Dermis microvascular lymphatic vessel endothelial cell (primary cell): ENCODE measurements around the gene CALHM2. TPM values are rescaled to one million over a fixed set of nuclear protein-coding genes. Genes with fewer than 3 reads are reported as not detected.

ENCODE experiments used
- DNase-seq, 2 donors: peaks; one replicate each; pipeline versions ENCODE4 v3.0.0 to v3.0.0-alpha.2; 2010; ENCODE audit warnings: low read depth in 2 of 2
- total RNA-seq: library from RNA; depleted of rRNA; stranded (reverse); fragments of >200 nt; gene quantifications from 2 replicates; pipeline ENCODE4 v1.2.1, GENCODE V29; 2014

CALHM2 gene
- total RNA-seq, 1 donor from 2014 or later, result 16.0 TPM

DNA sequence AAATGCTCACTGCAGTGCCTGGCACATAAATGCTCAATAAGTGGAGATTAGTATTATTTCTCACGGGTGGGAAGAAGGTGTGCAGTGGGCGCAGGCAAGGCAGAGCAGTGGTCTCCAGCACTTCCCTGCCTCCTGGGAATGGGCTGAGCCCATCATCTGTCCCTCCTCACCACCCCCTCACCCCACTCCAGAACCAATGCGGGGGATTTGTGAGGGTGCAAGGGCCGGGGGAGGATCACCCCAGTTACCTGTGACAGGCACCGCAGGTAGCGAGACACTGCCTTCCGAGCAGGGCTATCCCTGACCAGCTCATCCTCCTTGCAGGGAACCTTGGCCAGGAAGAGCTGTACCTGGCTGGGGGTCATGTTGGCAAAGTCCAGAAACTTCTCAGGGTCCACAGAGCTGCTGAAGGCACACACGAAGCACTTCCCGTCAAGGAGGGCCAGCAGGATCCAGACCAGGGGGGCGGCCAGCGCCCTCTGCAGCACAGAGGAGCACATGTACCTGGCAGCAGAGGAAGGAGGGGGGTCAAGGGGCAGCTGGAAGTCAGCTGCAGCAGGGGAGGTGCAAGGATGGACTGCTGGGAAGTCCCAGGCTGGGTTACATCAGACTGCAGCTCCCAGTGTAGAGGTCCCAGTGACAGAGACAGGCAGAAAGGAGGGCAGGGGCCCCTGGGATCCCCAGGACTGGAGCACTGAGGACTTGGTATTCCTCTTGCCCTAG lies 24.0 kb upstream of the CALHM2 start:
- no peak for DNase-seq

DNA sequence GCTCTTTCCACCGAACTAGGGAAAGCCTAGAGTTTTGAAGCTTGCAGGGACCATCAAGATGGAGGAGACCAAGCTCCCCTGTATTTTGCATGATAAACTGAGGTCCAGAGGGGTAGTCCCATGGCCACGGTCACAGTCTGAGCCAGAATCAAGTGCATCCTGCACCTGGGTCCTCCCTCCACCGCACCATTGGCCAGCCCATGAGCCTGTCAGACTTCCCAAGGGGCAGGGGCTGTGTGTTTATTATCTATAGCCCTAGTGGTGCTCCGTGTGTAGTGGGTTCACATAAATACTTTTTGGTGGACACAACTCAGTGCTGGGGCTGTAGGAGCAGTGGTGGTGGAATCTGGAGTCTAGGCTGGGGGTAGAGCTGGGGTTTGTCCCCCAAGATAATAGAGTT lies 23.3 kb upstream of the CALHM2 start:
- DNase-seq, result no peak

DNA sequence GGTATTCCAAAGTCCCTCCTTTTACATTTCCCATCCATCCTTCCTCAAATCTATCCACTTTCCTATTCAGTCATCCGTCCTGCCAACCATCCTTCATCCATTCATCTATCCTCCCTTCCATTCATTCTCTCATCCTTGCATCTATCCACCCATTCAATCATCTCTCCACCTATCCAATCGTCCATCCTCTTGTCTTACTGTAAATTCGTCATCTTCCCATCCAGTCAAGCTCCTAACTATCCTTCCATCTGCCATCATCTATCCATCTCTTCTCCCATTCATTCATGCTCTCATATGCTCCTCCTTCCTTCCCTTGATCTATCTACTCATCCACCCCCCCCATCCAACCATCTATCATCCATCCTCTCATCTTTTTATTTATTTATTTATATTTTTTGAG lies 21.9 kb upstream of the CALHM2 start:
- no peak for DNase-seq

DNA sequence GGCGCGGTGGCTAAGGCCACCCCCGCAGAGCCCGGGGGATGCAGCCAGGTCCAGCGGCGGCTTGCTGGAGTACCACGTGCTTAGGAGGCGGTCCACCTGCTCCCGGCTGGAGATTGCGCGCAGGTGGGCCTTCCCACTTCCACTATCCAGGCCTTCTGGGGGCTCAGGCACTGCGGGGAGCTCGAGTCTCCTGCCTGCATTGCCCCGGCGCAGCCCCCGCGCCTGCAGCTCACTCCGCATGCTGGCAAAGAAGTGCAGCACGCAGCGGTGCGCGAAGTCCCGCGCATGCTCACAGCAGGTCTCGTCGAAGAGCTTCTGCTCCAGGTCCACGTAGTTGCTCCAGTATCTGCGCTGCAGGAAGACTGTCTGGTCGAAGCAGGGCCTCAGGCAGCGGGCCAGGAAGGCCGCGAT lies 21.1 kb upstream of the CALHM2 start:
- DNase-seq, result peak in 1 of 2 donors; percentile 12

DNA sequence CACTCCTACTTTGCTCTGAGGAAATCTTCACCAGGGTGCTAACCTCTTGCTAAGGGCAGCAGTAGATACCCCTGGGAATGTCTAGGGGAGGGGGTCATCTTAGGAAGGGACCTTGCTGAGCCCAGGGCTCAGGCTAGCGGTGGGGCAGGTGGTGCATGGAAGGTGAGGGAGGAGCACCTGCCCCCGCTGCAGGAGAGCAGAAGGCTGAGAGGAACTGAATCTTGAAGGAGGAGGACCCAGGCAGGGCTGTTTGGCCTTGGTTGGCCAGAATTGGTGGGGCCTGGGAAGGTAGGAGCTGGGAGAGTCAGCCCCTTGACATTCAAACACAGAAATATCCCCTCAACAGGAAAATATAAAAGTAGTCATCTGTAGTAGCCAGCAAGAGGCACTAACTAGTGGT lies 19.8 kb upstream of the CALHM2 start:
- no peak for DNase-seq

DNA sequence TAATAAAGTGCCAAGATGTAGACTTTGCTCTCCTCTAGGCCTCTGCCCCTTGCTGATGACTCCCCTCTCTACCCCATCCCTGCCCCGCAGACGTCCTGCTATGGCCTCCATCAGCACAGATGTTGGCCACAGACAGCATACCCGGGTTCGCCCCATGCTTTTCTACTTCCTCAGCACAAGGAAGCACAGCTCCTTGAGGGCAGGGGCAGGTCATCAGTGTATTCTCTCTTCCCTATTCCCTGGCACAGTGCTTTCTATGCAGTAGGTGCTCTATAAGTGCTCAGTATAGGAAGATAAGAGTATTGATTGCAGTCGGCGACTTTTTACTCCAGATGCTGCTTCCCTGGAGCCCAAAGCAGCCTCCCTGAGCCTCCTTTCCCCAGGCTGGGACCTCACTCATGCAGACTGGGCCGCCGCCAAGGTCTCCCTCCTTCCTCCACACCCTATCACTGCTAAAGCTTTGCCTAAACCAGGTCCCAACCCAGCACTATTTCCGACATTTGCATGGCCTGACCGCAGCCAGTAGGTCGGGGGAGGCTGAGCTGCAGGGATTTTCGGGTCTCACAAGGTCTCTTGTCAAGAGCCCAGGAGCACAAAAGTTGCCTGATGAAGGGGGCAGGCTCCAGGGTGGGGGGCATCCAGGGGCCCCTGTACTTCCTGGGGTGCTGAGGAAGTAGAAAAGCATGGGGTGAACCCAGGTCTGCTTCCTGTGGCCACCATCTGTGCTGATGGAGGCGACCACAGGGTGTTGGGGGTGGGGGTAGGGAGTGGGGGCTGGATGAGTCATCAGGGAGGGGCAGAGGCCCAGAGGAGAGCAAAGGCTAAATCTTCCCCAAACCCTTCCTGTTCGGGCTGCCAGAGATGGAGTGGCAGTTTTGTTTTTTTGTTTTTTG lies 18.8 kb upstream of the CALHM2 start:
- DNase-seq, result no peak

DNA sequence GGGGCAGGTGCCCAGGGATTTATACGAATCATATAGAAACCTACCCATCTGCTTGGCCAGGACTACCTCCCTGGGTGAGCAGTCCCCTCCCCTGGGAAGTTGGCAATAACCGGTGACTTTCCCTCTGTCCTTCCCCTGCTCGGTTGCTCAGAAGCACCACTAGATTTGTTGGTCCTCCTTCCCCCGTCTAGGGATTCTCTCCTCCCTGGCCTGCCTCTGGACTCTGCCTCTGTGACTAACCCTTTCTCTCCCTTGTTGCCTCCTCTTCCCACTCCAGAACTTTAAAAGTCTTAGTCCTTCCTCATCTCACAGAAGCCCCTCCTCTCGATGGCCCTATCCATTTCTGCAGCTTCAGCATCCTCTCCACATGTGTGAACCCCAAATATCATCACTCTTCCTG lies 17.0 kb upstream of the CALHM2 start:
- no peak for DNase-seq

DNA sequence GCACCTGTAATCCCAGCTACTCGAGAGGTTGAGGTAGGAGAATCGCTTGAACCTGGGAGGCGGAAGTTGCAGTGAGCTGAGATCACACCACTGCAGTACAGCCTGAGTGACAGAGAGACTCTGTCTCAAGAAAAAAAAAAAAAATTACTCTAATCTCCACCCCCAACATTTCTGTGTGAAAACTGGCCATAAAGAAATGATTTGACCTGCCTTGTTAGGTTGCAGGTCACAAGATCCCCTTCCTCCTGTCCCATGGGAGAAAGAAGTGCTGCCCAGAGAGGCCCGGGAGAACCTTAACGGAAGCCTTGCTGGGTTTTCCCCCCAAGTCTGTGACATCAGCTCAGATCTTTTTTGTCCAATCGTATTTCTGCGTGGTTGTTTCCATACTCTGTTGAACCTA lies 15.2 kb upstream of the CALHM2 start:
- no peak for DNase-seq

DNA sequence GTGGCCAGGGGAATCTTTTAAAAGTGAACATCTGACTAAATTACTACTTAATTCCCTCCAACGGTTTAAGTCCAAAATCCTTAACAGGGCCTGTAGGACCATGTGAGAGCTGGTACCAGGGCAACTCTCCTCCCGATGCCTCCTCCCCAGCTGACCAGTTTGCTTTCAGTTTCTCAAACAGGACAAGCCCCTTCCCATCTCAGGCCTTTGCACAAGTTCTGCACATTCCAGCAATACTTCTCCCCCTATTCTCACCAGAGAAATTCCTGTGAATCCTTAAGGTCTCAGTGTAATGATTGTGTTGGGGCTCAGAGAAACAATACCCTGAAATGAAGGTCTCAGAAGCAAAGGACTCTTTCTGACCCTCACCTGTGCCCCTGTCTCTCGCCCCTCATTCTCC lies 14.6 kb upstream of the CALHM2 start:
- DNase-seq, result no peak

DNA sequence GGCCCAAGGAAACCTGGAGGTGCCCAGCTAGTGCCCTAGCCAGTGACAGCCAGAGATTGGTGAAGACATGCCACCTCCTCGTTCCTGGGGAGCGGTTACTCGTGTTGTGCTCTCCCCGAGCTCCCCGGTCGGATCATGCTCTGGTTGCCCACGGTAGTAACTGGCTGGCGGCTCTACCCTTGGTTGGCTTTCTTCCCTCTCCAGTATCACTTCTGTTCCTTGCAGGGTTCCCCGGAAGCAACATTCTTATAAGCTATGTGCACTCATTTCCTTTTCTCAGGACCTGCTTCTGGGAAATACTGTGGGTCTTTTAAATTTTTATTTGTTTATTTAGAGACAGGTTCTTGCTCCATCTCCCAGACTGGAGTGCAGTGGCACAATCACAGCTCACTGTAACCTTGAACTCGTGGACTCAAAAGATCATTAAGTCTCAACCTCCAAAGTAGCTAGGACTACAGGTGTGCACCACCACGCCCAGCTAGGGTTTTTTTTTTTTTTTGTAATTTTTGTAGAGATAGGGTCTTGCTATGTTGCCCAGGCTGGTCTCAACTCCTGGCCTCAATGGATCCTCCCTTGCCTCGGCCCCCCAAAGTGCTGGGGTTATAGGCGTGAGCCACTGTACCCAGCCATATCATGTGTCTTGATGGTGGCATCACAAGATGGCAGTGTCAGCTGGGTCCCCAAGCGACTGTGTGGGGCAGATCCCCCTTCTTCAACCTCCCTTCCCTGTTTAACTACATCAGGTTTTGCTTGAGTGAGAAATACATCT lies 13.4 kb upstream of the CALHM2 start:
- DNase-seq, result no peak

DNA sequence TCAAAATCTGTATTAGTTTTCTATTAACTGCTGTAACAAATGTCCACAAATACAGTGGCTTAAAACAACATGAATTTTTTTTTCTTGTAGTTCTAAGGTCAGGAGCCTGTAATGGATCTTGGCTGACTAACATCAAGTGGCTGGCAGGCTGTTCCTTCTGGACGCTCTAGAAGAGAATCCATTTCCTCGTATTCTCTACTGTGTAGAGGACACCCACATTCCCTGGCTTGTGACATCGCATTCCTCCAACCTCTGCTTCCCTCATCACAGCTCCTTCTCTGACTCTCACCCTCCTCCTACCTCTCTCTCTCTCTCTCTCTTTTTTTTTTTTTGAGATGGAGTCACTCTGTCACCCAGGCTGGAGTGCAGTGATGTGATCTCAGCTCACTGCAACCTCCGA lies 11.3 kb upstream of the CALHM2 start:
- no peak for DNase-seq

DNA sequence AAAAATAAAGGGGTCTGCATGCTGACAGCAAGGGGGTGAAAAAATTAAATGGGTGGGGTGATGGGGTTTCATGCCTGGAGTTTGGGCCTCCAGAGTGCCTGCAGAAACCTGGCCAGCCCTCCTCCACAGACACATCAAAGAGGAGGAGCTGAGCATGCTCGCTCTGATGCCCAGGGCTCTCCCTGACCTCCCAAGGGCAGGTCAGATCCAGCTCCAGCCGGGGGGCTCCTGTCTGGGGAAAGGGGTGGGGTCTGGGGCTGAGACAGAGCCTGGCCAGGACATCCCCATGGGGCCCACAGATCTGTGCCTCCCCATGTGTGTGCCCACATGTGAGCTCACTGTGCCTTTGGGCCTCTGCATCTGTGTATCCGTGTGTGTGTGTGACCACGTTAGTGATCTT lies 7.4 kb upstream of the CALHM2 start:
- DNase-seq, result no peak

DNA sequence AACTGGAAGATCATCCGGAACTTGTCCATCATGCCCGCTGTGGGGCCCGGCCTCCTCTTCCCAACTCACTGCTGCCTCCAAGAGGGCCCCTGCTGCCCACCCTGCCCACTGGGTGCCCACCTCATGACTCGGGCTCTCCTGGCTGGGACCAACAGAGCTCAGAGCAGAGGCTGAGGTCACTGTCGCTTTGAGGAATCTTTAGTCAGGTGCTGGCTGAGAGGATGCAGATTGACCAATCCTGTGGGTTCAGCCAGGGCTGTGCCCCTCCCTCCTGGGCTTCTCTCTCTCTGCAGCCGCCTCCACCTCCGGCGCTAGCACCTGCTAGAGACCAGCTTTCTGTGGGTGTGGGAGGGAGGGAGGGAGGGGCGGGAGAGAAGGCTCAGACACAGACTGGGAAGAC lies 6.5 kb upstream of the CALHM2 start, which contains the start of gene CALHM1:
Gene CALHM1 (minus strand): TSS at position 181 of the 400 bp plus-strand sequence. CDS start 149 bp downstream, at position 32.
- DNase-seq, result no peak

DNA sequence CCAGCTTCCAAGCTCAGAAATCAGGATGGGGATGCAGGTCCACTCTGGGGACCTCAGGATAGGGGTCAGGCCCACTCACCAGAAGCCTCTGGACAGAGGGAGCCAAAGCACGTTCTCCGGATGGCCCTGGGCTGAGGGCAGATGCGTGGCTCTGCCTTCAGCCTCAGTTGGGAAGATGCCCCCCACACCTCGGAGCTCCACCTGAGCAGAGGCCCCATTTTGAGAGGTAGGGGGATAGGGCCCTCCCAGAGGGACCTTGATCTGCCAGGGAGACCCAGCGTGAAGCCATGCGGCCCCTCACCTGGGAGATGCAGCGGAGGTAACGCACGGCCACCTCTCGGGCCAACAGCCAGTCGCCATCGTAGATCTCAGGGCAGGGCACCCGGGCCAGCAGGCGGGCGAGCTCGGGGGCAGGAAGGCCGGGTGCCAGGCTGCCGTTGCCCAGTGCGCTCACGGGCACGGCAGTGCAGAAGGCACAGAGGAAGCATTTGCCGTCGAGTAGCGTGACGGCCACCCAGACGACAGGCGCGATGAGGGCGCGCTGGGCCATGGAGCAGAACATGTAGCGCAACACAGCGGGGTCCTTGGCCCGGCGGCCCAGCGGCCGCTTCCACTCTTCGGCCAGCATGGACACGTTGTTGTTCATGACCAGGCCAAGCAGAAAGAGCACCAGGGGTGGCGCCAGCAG lies 5.9 kb upstream of the CALHM2 start:
- DNase-seq, result no peak

DNA sequence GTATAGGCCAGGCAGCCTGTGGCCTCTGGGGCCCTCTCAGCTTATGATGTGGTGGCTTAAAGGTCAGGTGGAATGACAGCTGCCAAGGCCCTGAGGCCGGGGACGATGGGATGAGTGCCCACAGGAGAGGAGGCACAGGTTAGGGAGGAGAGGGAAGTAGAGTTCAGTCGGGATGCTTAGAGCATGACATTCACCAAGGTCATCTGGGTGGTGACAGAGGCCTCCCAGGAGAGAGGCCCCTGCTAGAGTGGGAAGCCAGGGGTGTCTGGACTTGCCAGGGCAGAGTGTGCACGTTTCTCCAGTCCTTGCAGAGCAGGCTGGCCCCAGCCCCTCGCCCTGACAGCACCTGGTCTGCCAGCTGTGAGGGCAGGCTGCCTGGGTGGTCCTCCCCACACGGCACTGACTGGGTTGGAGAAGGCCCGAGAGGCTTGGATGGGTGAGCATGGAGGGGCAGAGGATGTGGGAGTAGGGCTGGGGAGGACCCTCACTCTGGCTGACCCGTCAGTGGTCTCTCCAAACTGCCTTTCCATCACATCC lies 5.1 kb upstream of the CALHM2 start:
- no peak for DNase-seq

DNA sequence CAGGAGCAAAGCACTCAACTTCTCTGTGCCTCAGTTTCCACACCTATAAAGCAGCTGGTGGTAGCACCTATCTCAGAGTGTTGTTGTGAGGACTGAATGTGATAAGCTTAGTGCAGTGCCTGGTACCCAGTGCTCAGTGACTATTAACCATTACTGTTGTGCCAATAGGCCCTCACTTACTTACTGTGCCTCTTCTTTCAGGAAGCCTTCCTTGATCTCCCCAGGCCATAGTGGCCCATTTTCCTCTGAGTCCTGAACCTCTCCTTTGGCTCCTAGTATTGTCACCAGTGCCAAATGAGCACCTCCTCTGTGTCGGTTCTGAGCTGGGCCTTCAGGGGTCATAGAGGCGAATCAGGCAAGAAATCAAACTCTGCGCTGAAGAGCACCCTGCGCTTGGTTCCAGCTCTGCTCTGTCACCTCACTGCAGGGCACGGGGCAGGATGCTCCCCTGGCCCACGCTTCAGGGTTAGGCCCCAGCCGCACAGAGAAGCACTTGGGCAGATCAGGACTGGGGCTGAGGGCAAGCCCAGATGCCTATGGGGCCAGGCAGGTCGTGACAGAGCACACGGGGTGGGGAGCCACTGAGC lies 4.0 kb upstream of the CALHM2 start:
- no peak for DNase-seq

DNA sequence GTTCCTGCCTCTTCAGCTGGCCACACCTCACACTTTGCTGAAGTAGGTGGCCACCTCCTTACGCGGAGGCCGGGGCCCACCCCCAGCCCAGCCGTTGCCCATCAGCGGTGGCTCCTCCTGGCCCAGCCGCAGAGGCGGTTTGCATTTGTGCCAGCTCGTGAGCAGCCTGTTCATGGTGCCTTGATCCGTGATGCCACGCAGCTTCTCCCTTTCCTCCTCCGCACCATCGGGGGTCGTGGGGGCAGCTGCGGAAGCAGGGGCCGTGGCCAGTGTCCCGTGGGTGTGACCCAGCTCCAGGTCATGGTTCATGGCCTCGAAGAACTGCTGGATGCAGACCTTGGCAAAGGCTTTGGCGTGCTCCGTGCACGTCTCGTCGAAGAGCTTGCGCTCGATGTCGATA lies 3.1 kb upstream of the CALHM2 start:
- DNase-seq, result no peak

DNA sequence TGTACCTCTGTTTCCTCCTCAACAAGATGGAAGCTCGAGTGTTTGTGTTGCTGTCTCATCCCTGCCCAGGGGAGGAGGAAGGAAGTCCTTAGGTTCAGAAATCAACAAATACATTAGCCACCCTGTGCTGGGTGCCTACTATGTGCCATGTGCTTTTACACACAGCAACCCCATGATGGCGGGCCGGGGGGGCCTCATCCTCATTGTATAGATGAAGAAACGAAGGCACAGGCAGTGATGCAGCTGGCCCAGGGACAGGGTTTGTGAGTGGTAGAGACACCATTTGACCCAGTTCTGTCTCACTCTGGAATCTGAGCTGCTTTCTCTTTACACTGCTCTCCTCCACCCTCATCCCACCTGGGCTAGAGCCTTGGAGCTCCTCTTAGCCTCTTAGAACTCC lies 1.9 kb upstream of the CALHM2 start:
- DNase-seq, result no peak

DNA sequence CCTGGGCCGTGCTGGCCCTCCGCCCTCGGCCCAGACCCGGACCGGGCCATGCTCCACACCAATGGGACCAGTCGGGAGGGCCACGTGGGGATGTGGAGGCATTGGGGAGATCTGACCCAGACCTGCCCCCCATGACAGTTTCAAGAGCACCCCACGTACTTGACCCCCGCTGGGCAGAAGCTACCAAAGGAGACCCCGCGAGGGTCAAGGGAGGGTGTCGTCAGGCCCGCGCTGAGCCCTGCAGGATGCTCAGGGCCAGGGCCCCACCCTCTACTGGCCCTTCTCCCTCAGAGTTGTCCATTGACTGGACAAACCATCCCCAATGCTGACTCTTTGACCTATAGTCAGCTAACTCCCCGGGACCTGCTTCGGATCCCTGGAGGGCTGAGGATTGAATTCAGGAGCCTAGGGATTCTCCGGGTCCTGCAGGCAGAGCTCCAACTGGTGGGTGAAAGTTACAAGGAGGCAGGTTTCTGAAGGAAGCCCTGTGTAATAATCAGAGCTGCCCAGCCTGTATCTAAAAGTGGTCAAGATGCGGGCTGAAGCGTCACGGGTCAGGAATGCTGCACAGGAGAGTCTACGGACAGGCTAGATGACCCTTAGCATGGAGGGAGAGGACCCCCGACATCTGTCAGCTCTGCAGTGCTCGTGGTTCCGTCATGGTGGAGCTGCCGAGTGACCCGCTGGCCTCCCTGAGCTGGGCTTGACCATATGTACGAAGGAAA lies 498 bp upstream of the CALHM2 start:
- no peak for DNase-seq
